Left renal cortex interstitium (tissue), 4 donors: Measurements from ENCODE around the gene ATF6. TPM values are rescaled to one million over a fixed set of nuclear protein-coding genes. Genes with fewer than 3 reads are reported as not detected.
A peak's percentile ranks its signal among the peaks of the same experiment; 100 is the strongest.
"Not testable (repeated sequence)": the region's sequence is repeated elsewhere in the genome, so short reads cannot be mapped to it uniquely, and the experiment has no call there.

Experiments used
- DNase-seq, 4 donors: peaks; one replicate each; pipeline ENCODE4 v3.0.0-alpha.2; 2013; ENCODE audit warnings: low read depth in 4 of 4, low spot score in 2 of 4, missing footprints in 1 of 4
- polyA plus RNA-seq, 4 donors: library from polyadenylated mRNA; unstranded; fragments of 120-200 nt; gene quantifications; one replicate each; pipeline ENCODE4 v1.2.1, GENCODE V29; 2013; ENCODE audit not compliant: insufficient read length in 4 of 4

Gene ATF6
- polyA plus RNA-seq, 4 donors: 28.9 to 34.8 (median 31.5) TPM

- no peak for DNase-seq
Measured at GRCh38 chr1:161731981-161732718, 34.0 kb upstream of the ATF6 start.

DNA sequence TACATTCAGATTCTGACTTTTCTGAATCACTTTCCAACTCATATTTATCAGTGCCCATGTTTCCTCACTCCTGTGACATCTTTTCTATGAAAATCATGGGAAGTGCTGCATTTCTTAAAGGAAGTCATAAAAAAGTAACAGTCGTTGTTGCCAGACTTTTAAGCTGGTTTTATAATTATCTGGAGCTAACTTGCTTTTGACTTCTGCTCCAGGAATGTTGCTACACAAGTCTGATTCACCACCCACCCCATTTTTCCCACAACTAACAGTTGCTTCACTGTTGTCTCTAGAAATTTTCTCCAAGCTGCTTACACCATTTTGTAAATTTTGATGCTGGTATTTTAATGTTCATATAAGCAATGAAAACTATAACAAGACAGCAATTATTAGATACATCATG lies 32.6 kb upstream of the ATF6 start:
- no peak for DNase-seq

GRCh38 chr1:161735837-161736236 lies 30.3 kb upstream of the ATF6 start:
- no peak for DNase-seq

DNA sequence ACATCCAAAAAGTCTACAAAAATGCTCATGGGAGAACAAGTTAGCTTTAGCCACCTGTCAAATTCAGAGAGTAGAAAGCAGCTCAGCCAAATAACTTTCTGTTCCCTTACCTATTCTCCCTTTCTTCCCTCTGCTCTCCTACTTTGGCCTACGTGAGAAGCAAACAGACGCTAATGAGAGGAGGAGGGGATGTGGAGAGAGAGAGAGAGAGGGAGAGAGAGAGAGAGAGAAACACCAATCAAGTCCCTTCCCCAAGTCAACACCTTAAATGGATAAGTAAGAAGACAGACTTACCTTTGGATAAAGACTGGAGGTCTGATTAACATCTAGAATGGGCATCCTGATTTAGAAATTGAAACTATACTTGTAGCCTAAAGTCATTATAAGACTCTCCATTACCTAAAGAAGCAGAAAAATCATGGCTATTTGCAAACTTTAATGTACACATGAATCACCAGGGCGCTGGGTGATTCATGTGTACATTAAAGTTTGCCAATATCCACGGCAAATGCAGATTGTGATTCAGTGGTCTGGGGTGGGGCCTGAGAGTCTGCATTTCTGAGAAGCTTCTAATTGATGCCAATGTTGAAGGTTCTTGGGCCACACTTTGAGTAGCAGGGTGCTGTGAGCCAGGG lies 29.7 kb upstream of the ATF6 start:
- DNase-seq: no peak

DNA sequence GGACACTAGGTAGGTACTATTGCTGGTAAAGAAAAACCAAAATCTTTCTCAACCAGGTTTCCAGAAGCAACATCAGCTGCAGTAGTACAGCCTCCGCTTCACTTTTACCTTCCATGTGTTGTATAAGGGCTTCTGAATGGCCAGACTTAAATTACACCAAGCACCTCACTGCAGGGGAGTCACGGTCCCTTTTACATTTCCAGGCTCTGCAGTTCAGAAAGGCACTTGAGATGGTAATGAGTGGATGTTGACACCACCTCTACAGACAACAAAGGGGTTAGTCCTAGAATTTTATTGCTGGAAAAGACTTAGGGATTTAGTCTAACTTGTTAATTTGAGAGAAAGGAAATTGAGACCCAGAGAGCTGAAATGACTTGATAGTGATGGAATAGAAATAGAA lies 28.5 kb upstream of the ATF6 start:
- DNase-seq: no peak

DNA sequence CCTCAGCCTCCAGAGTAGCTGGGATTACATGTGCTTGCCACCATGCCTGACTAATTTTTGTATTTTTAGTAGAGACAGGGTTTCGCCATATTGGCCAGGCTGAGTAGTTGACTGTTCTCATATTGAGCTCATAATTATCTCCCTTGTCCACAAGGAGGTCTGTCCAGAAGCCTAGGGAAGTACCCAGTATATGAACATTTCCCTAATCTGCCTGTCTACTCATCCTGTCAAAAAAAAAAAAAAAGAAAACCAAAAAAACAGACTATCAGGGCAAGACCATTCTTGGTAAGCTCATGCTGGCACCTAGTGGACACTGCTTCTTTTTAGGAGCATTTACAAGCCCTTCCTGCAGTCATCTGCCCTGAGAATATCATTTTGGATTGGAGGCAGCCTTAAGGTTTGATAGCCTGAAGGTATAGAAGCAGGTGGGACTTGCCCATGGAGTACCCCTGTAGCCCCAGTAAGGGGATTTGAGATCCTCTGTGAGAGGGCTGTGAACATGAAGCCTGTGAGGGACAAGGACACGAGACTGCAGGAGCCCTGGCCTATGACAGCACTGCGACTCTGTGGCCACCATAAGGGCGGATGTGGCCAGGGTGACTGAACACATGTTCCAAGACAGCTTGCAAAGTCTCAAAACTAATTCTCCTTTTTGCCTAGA lies 27.4 kb upstream of the ATF6 start:
- DNase-seq: no peak

DNA sequence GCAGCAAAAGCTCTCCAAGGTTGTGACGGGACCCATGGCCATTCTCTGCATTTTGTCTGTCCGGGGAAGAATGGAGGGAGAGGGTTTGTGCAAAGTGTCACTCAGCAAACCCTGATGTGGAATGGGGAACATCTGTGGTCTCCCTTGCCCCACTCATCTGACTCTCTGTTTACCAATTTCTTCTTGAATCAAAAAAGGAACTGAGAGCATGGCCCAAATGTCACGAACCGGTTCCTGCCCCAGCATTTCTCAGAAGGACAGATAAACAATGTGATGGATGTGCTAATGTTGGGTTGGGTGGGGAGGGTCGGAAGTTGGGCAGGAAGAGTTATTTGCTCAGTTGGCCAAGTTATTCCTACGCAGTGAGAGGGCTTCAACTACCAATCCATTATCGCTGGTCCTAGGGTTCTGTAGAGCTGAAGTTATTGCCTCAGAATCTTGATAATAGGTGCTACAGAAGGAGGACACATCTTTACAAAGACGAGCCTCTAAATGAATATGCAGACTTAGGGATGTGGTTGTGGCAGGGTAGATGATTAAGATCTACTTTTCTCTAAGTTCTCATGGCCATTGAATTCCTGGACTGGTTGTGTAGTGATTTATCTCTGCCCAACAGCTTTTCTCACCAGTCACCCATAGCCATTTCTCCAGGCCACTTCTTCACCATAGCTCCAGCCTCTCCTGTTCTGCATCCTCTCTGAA lies 26.1 kb upstream of the ATF6 start:
- DNase-seq: no peak

DNA sequence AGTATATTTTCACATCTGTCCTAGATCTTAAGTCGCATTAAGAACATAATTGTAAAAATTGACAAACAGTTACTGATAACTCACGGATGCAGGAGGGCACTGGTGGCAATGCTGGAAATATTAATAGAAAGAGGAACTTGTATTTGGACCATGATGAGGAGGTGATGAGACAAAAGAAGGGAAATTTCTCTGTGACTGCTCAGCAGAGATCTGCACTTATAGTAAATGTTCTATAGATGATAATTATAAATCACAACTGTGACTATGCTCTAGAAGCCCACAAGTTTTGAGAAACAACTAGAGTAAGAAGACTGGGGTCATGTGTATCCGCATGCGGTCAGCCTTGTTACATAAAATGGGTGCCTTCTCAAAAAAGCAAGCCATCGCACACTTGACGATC lies 25.2 kb upstream of the ATF6 start:
- no peak for DNase-seq

DNA sequence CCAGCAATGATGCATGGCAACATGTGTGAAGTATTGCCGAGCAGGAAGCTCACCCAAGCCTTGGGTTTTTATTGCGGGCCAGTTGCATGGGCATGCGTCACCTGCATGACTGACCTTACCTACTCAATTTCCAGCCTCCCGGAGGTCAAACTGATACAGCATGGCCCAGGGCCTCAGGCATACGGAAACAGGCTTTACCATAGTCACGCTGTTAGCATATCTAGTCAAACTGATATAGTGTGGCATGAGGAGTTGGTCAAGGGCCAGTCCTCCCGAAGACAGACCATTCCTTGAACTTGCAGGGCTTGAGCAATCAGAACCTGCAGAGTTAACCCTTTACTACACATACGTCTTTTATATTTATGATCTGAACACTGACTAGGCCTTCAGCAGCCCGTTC lies 22.9 kb upstream of the ATF6 start:
- no peak for DNase-seq

DNA sequence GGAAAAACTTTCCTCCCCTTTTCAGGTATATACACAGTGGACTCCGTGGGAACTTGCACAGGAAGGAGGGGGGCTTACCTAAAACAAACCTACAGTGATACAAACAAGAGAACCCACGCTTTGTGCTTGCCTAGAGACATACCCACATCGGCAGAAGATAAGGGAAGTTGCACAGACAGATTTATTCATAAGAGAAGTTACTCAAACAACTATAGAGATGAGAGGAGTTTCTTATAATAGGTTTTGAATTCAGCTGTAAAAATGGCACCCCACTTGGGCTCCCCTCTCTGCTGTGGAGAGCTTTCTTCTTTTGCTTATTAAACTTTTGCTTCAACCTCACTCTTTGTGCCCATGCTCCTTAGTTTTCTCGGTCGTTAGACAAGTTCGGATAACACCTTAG lies 18.3 kb upstream of the ATF6 start:
- DNase-seq: no peak

DNA sequence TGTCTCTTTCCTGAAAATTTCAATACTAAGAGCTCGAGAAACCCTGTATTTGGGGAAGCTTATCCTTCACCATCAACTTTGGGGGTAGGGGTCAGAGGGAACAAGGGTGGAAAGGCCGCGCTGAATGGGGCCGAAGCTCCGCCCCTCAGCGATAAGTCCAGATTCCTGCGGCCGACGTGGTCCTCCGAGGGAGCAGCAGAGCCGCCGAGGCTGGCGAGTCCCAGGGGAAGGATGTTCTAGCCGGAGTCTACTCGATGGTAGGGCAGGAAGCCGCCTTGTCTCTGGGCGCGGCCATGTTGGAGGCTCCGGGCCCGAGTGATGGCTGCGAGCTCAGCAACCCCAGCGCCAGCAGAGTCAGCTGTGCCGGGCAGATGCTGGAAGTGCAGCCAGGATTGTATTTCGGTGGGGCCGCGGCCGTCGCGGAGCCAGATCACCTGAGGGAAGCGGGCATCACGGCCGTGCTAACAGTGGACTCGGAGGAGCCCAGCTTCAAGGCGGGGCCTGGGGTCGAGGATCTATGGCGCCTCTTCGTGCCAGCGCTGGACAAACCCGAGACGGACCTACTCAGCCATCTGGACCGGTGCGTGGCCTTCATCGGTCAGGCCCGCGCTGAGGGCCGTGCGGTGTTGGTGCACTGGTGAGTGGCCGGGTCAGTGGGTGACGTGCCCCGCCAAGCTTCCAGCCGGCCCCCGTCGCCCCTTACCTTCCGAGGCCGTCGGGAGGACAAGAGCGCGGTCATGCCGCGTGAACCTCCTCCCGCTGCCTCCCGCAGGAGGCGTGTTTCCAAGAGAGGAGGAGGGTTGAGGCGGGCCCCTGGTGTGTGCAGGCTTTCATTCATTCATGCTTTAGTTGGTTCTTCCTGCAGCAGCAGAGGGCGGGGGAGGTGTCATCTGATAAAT lies 16.4 kb upstream of the ATF6 start, which contains the start of gene DUSP12:
DUSP12 (plus strand) TSS at position 278 of the 899 bp plus-strand sequence; CDS start at position 294, 16 bp downstream.
- DNase-seq: peak; percentile 77 to 93 (median 82)

- DNase-seq: no peak
Measured at GRCh38 chr1:161763522-161764098, 2.5 kb upstream of the ATF6 start.

- no peak for DNase-seq
Measured at GRCh38 chr1:161768461-161768860, 2.3 kb downstream of the ATF6 start.

- no peak for DNase-seq
Measured at GRCh38 chr1:161768986-161769672, 3.0 kb downstream of the ATF6 start.

GRCh38 chr1:161769673-161770045 lies 3.5 kb downstream of the ATF6 start:
- DNase-seq: not testable (repeated sequence)

DNA sequence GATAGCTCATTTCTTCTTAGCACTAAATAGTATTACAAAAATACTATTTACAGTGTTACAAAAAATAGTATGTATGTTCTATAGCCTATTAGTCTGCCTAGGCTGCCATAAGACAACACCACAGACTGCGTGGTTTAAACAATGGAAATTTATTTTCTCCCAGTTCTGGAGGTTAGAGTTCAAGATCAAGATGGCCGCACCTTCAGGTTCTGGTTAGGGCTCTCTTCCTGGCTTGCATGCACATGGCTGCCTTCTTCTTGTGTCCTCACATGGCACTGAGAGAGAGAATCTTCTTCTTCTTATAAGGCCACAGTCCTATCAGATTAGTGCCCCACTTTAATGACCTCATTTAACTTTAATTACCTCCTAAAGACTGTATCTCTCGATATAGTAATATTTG lies 4.1 kb downstream of the ATF6 start:
- no peak for DNase-seq

DNA sequence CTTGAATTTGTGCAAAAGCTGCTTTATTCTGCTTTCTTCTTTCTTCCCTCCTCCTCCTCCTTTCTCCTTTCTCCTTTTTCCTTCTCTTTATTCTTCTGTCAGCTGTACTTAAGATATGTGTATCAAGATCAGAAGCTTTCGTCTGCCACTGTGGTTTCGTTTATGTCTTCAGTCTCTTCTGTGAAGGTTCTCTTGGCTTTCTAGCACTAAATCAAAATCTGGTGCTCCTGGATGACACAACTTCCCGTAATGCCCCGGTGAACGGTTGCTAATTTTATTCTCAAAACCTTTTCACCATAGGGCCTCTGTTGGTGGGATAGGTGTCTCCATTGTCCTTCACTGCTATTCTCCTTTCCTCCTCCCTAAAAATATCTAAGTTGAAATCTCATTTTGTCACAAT lies 5.0 kb downstream of the ATF6 start:
- no peak for DNase-seq

DNA sequence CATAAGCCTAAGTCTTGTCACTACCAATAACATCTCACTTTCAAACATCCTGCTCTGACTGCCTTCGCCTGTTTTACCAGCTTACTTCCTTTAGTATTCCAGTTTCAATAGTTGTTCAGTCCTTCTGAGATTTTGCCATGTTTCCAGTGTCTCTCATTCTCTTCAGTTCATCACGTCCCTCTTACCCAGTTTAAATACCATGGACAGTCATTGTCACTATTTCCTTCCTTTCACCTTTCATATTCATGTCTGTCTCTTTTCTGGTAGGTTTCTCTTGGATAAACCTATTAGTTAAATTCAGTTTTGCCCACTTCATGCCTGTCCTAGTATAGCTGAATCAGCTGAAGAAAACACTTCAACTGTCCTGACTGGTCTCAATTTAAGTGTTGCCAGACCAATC lies 5.9 kb downstream of the ATF6 start:
- no peak for DNase-seq

DNA sequence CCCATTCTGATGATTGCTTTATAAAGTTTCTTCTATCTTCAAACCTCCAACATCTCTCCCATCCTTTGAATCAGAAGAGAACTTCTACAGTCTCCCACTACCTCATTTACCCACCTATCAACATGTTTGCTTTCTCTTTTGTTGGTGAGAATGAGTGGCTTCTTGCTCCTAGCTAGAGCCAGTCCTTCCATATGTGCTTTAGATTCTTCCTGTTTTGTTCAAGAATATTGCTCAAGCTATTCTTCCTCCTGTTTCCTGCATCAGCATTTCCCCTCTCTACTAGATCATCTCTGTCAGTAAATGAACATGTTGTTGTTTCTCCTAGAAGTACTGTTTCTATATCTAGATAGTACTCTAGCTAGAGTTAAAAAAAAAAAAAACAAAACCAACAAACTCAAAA lies 6.3 kb downstream of the ATF6 start:
- DNase-seq: no peak
